Activated CD4-positive, alpha-beta T cell treated with anti-CD3 and anti-CD28 coated beads for 36 hours (primary cell): ENCODE results near the gene RNFT1. TPM values are rescaled to one million over a fixed set of nuclear protein-coding genes. Genes with fewer than 3 reads are reported as not detected.
"Not testable (repeated sequence)": the region's sequence is repeated elsewhere in the genome, so short reads cannot be mapped to it uniquely, and the experiment has no call there.

ENCODE experiments used
- ATAC-seq: fragments of 200-7000 bp; cut with Tn5 transposase; one replicate; pipeline ENCODE4 v1.10.0; 2021; ENCODE audit warnings: mild to moderate bottlenecking, moderate library complexity
- CTCF ChIA-PET: fragments of 350-600 bp; sonication (Branson Sonifier 250); formaldehyde crosslinking; loops from one replicate; lab custom pipeline; 2021; ENCODE audit warnings: antibody characterized with exemption; lab: Charles Lee
- POLR2A ChIA-PET: fragments of 350-600 bp; sonication (Branson Sonifier 250); formaldehyde crosslinking; loops from one replicate; lab custom pipeline; 2021; ENCODE audit warnings: antibody characterized with exemption, inconsistent platforms; lab: Charles Lee
- DNase-seq: peaks from one replicate; pipeline ENCODE4 v3.0.0-alpha.2; 2020
- H3K27ac Mint-ChIP-seq: one replicate; pipeline ENCODE4 v1.8.0; 2021; ENCODE audit warnings: mixed read lengths
- H3K27me3 Mint-ChIP-seq: one replicate; pipeline ENCODE4 v1.8.0; 2021; ENCODE audit warnings: mixed read lengths
- H3K36me3 Mint-ChIP-seq: one replicate; pipeline ENCODE4 v1.8.0; 2021; ENCODE audit warnings: low read depth, mixed read lengths
- H3K4me1 Mint-ChIP-seq: one replicate; pipeline ENCODE4 v1.8.0; 2021; ENCODE audit warnings: mixed read lengths
- H3K4me3 Mint-ChIP-seq: one replicate; pipeline ENCODE4 v1.8.0; 2021; ENCODE audit warnings: mild to moderate bottlenecking, moderate library complexity, mixed read lengths
- H3K9me3 Mint-ChIP-seq: one replicate; pipeline ENCODE4 v1.8.0; 2021; ENCODE audit warnings: low read depth, mixed read lengths
- intact Hi-C, 2 experiments: fragments of 100-400 bp; cut with DNase I in 1 of 2; cut with micrococcal nuclease in 1 of 2; formaldehyde crosslinking; loops; one replicate each; pipeline versions ENCODE4 v1.14.2 to v1.15.1; 2022 to 2024; cut with DNase I, micrococcal nuclease
- total RNA-seq, 2 experiments: library from RNA; stranded (reverse); gene quantifications; one replicate each; pipeline ENCODE4 v1.2.3, GENCODE V29; 2021

Gene RNFT1
- total RNA-seq, 2 experiments from 2014 or later = 32.8 to 36.9 TPM

- H3K27me3 Mint-ChIP-seq = no peaks in the 10 kb centered on the region
- POLR2A ChIA-PET = interaction anchor here (0.6 to 1.6 kb wide), 7 partner anchors 22 to 1333 kb away, joined by 3 to 14 read pairs (median 3); partner anchors contain the start of genes RPS6KB1 and TUBD1
- ATAC-seq = peak; percentile 64
Measured at GRCh38 chr17:59963738-59964481, 630 bp downstream of the RNFT1 start.

GRCh38 chr17:59962739-59963318, 1.7 kb downstream of the RNFT1 start:
- no peak overlapping the region for H3K27ac Mint-ChIP-seq
- no peaks in the 10 kb centered on the region for H3K9me3 Mint-ChIP-seq
- DNase-seq (no peak), ATAC-seq (no peak)
- intact Hi-C loops = loop anchor here in 1 of 2 experiments (5.0 kb wide), 2 partner anchors 74 to 216 kb away; no protein-coding TSS in a partner anchor
- no peaks in the 10 kb centered on the region for H3K27me3 Mint-ChIP-seq
- POLR2A ChIA-PET = interaction anchor here (0.6 kb wide), 1 partner anchor 36 kb away, joined by 7 read pairs; no protein-coding TSS in a partner anchor
- H3K4me3 Mint-ChIP-seq = peak overlapping the region; percentile 78
- CTCF ChIA-PET = interaction anchor here (0.6 to 1.8 kb wide), 3 partner anchors 22 to 255 kb away, joined by 3 to 5 read pairs (median 4); no protein-coding TSS in a partner anchor
- H3K4me1 Mint-ChIP-seq = peaks cover 26% of the 10 kb centered on the region
- H3K36me3 Mint-ChIP-seq = peaks cover 18% of the 10 kb centered on the region

More at GRCh38 chr17:59963738-59964481, 630 bp downstream of the RNFT1 start:
- intact Hi-C loops = loop anchor here in 1 of 2 experiments (1.0 to 5.0 kb wide), 8 partner anchors 23 to 428 kb away; partner anchors contain the start of genes CLTC, PTRH2, RPS6KB1 and USP32
- CTCF ChIA-PET = interaction anchor here (1.8 kb wide), 1 partner anchor 49 kb away, joined by 5 read pairs; no protein-coding TSS in a partner anchor
- H3K27ac Mint-ChIP-seq = peak overlapping the region; percentile 92
- peaks cover 22% of the 10 kb centered on the region for H3K4me1 Mint-ChIP-seq
- peak overlapping the region; percentile 78 for H3K4me3 Mint-ChIP-seq
- H3K9me3 Mint-ChIP-seq = no peaks in the 10 kb centered on the region
- peaks cover 15% of the 10 kb centered on the region for H3K36me3 Mint-ChIP-seq
- peak; percentile 73 for DNase-seq

- H3K9me3 Mint-ChIP-seq, ATAC-seq, H3K4me3 Mint-ChIP-seq, POLR2A ChIA-PET, H3K27me3 Mint-ChIP-seq, DNase-seq, H3K27ac Mint-ChIP-seq: not testable (repeated sequence)
- CTCF ChIA-PET = interaction anchor here (0.6 to 1.0 kb wide), 2 partner anchors 24 to 77 kb away, joined by 3 to 4 read pairs; no protein-coding TSS in a partner anchor
- intact Hi-C loops = loop anchor here in 1 of 2 experiments (10.0 kb wide), 1 partner anchor 75 kb away; no protein-coding TSS in a partner anchor
- Mint-ChIP-seq H3K4me1 (peaks cover 28% of the 10 kb centered on the region), H3K36me3 (peaks cover 31% of the 10 kb centered on the region)
Measured at GRCh38 chr17:59959574-59959973, 5.0 kb downstream of the RNFT1 start.

GRCh38 chr17:59954856-59955255, 9.7 kb downstream of the RNFT1 start:
- Mint-ChIP-seq H3K27me3 (no peaks in the 10 kb centered on the region), H3K9me3 (no peaks in the 10 kb centered on the region), H3K4me3 (no peak overlapping the region), H3K4me1 (peaks cover 10% of the 10 kb centered on the region), H3K36me3 (peaks cover 38% of the 10 kb centered on the region), H3K27ac (no peak overlapping the region)
- DNase-seq (no peak), ATAC-seq (no peak)
- intact Hi-C loops = loop anchor here in 1 of 2 experiments (10.0 kb wide), 1 partner anchor 80 kb away; no protein-coding TSS in a partner anchor
- POLR2A ChIA-PET = no interaction called here
- CTCF ChIA-PET = interaction anchor here (0.7 to 1.3 kb wide), 3 partner anchors 41 to 100 kb away, joined by 3 to 5 read pairs (median 3); no protein-coding TSS in a partner anchor

GRCh38 chr17:59950049-59950448, 14.5 kb downstream of the RNFT1 start:
- POLR2A ChIA-PET = interaction anchor here (0.7 kb wide), 1 partner anchor 196 kb away, joined by 5 read pairs; no protein-coding TSS in a partner anchor
- no peaks in the 10 kb centered on the region for H3K9me3 Mint-ChIP-seq
- peaks cover 48% of the 10 kb centered on the region for H3K36me3 Mint-ChIP-seq
- DNase-seq = no peak
- no peak overlapping the region for H3K4me3 Mint-ChIP-seq
- no peak for ATAC-seq
- no peaks in the 10 kb centered on the region for H3K27me3 Mint-ChIP-seq
- H3K4me1 Mint-ChIP-seq = peaks cover 30% of the 10 kb centered on the region
- CTCF ChIA-PET = interaction anchor here (1.0 to 1.3 kb wide), 2 partner anchors 30 to 36 kb away, joined by 4 to 5 read pairs; no protein-coding TSS in a partner anchor
- intact Hi-C loops = loop anchor here in 1 of 2 experiments (10.0 kb wide), 1 partner anchor 85 kb away; no protein-coding TSS in a partner anchor
- no peak overlapping the region for H3K27ac Mint-ChIP-seq

- H3K4me3 Mint-ChIP-seq, H3K9me3 Mint-ChIP-seq, POLR2A ChIA-PET, intact Hi-C loops, H3K27me3 Mint-ChIP-seq: not testable (repeated sequence)
- DNase-seq = peak; percentile 36
- peak; percentile 70 for ATAC-seq
- Mint-ChIP-seq H3K4me1 (peaks cover 36% of the 10 kb centered on the region), H3K36me3 (peaks cover 53% of the 10 kb centered on the region), H3K27ac (peak overlapping the region; percentile 91)
- CTCF ChIA-PET = interaction anchor here (0.6 kb wide), 1 partner anchor 23 kb away, joined by 3 read pairs; no protein-coding TSS in a partner anchor
Measured at GRCh38 chr17:59947310-59947709, 17.2 kb downstream of the RNFT1 start.

GRCh38 chr17:59946433-59946832, 18.1 kb downstream of the RNFT1 start:
- CTCF ChIA-PET, ATAC-seq, POLR2A ChIA-PET, H3K27me3 Mint-ChIP-seq, intact Hi-C loops, H3K4me3 Mint-ChIP-seq, H3K9me3 Mint-ChIP-seq, DNase-seq: not testable (repeated sequence)
- Mint-ChIP-seq H3K4me1 (peaks cover 40% of the 10 kb centered on the region), H3K36me3 (peaks cover 57% of the 10 kb centered on the region), H3K27ac (peak overlapping the region; percentile 27)

GRCh38 chr17:59941131-59941530, 23.4 kb downstream of the RNFT1 start:
- POLR2A ChIA-PET = interaction anchor here (0.6 to 1.0 kb wide), 6 partner anchors 10 to 786 kb away, joined by 3 to 14 read pairs (median 4); partner anchors contain the start of genes PRR11 and RNFT1
- DNase-seq (peak; percentile 31), ATAC-seq (peak; percentile 51)
- intact Hi-C loops = loop anchor here (1.0 to 5.0 kb wide), 6 partner anchors 23 to 374 kb away; partner anchors contain the start of genes DHX40 (in 1 of the 2), RNFT1 (in 1 of the 2), RPS6KB1 (in 1 of the 2) and TUBD1 (in 1 of the 2)
- peak overlapping the region; percentile 27 for H3K4me3 Mint-ChIP-seq
- no peaks in the 10 kb centered on the region for H3K27me3 Mint-ChIP-seq
- H3K36me3 Mint-ChIP-seq = peaks cover 65% of the 10 kb centered on the region
- CTCF ChIA-PET = interaction anchor here (0.6 to 1.5 kb wide), 6 partner anchors 7 to 1283 kb away, joined by 3 to 4 read pairs (median 3); no protein-coding TSS in a partner anchor
- no peaks in the 10 kb centered on the region for H3K9me3 Mint-ChIP-seq
- H3K27ac Mint-ChIP-seq = peak overlapping the region; percentile 94
- peaks cover 53% of the 10 kb centered on the region for H3K4me1 Mint-ChIP-seq

- CTCF ChIA-PET = interaction anchor here (0.7 to 1.5 kb wide), 2 partner anchors 22 to 26 kb away, joined by 4 read pairs; no protein-coding TSS in a partner anchor
- H3K4me1 Mint-ChIP-seq = peaks cover 48% of the 10 kb centered on the region
- intact Hi-C loops = loop anchor here (1.0 to 5.0 kb wide), 10 partner anchors 24 to 373 kb away; partner anchors contain the start of genes TUBD1 (in 2 of the 2), DHX40 (in 1 of the 2), RNFT1 (in 1 of the 2) and RPS6KB1 (in 1 of the 2)
- peak; percentile 33 for ATAC-seq
- peak overlapping the region; percentile 94 for H3K27ac Mint-ChIP-seq
- not testable (repeated sequence) for H3K27me3 Mint-ChIP-seq, H3K9me3 Mint-ChIP-seq
- H3K36me3 Mint-ChIP-seq = peaks cover 64% of the 10 kb centered on the region
- DNase-seq = peak; percentile 49
- peak overlapping the region; percentile 27 for H3K4me3 Mint-ChIP-seq
- POLR2A ChIA-PET = interaction anchor here (0.6 to 1.0 kb wide), 5 partner anchors 10 to 785 kb away, joined by 3 to 14 read pairs (median 4); partner anchors contain the start of genes PRR11 and RNFT1
Measured at GRCh38 chr17:59940697-59941096, 23.8 kb downstream of the RNFT1 start.

- H3K9me3 Mint-ChIP-seq, H3K4me3 Mint-ChIP-seq, ATAC-seq, intact Hi-C loops, H3K4me1 Mint-ChIP-seq, POLR2A ChIA-PET, DNase-seq, H3K27me3 Mint-ChIP-seq: not testable (repeated sequence)
- Mint-ChIP-seq H3K36me3 (peaks cover 63% of the 10 kb centered on the region), H3K27ac (peak overlapping the region; percentile 35)
- CTCF ChIA-PET = interaction anchor here (0.7 to 1.0 kb wide), 2 partner anchors 8 to 215 kb away, joined by 3 read pairs; no protein-coding TSS in a partner anchor
Measured at GRCh38 chr17:59933317-59933716, 31.2 kb downstream of the RNFT1 start.
